Thyroid gland (tissue), 4 donors: Measurements from ENCODE around the gene GLIPR2.

Experiments used
- CTCF ChIP-seq, 6 experiments: fragments of 200-600 bp in 3 of 6; fragments of 450-650 bp in 3 of 6; sonication (generic) in 3 of 6; IDR thresholded peaks; one replicate each; pipeline ENCODE4 v1.5.1; 2016 to 2019; ENCODE audit warnings: antibody characterized with exemption in 6 of 6, mild to moderate bottlenecking in 2 of 6, inconsistent platforms in 1 of 6, moderate library complexity in 1 of 6
- POLR2A ChIP-seq, 2 donors: fragments of 450-650 bp; IDR thresholded peaks; one replicate each; pipeline ENCODE4 v1.6.1; 2017; ENCODE audit warnings: antibody characterized with exemption in 2 of 2, mild to moderate bottlenecking in 2 of 2, moderate library complexity in 1 of 2

- TF ChIP-seq CTCF (IDR thresholded peaks at IDR 0.05) (no peak), POLR2A (IDR thresholded peaks at IDR 0.05) (no peak)
Observed at GRCh38 chr9:36138901-36139300, 2.4 kb downstream of the GLIPR2 start.
